SK-N-SH (cell line): Measurements from ENCODE around the gene WDR86. TPM values are rescaled to one million over a fixed set of nuclear protein-coding genes. Genes with fewer than 3 reads are reported as not detected.

Experiments used
- CTCF ChIA-PET: fragments of 300-600, 350-600 bp; formaldehyde crosslinking; extraction: SDS; loops from one replicate; lab custom pipeline; 2021; lab: Yijun Ruan, JAX
- POLR2A ChIA-PET: fragments of 350-600 bp; sonication (Branson Sonifier 250); formaldehyde crosslinking; extraction: SDS; loops from one replicate; lab custom pipeline; 2020; ENCODE audit warnings: antibody characterized with exemption, inconsistent platforms; lab: Yijun Ruan, JAX
- DNase-seq: peaks from one replicate; pipeline ENCODE4 v3.0.0; 2012
- H2AFZ ChIP-seq: fragments of 200-600 bp; sonication (generic); 2 replicates; pipeline ENCODE4 v1.8.1; 2016; ENCODE audit warnings: antibody characterized with exemption, mild to moderate bottlenecking, low read depth
- H3F3A ChIP-seq: fragments of 200-600 bp; sonication (generic); replicated peaks from 2 replicates; pipeline ENCODE3; 2016; ENCODE audit warnings: antibody characterized with exemption, mild to moderate bottlenecking; ENCODE audit not compliant: insufficient read depth
- H3K27ac ChIP-seq, 2 experiments: fragments of 200-500 bp in 1 of 2; fragments of 200-600 bp in 1 of 2; sonication (Bioruptor generic) in 1 of 2; sonication (generic), shearing (Covaris generic) in 1 of 2; 2 replicates each; pipeline versions ENCODE4 v1.5.1 to v1.6.1; 2014 to 2016; ENCODE audit warnings: low read depth in 2 of 2, inconsistent platforms in 1 of 2, low read length in 1 of 2, mild to moderate bottlenecking in 1 of 2, mixed read lengths in 1 of 2
- H3K27me3 ChIP-seq: fragments of 200-600 bp; sonication (generic), shearing (Covaris generic); 2 replicates; pipeline ENCODE4 v1.6.1; 2016; ENCODE audit warnings: mixed run types; ENCODE audit not compliant: insufficient read depth
- H3K36me3 ChIP-seq, 2 experiments: fragments of 200-500 bp in 1 of 2; fragments of 200-600 bp in 1 of 2; sonication (Bioruptor generic) in 1 of 2; sonication (generic) in 1 of 2; replicated peaks in 1 of 2; 2 replicates each; pipeline versions ENCODE3 to v1.5.1; 2014 to 2016; ENCODE audit warnings: low read length in 1 of 2, mild to moderate bottlenecking in 1 of 2; ENCODE audit not compliant: insufficient read depth in 2 of 2, control insufficient read depth in 1 of 2
- H3K4me1 ChIP-seq, 2 experiments: fragments of 200-500 bp in 1 of 2; fragments of 200-600 bp in 1 of 2; sonication (Bioruptor generic) in 1 of 2; sonication (generic), shearing (Covaris generic) in 1 of 2; 2 replicates each; pipeline versions ENCODE4 v1.5.1 to v1.6.1; 2014 to 2016; ENCODE audit warnings: low read depth in 1 of 2, low read length in 1 of 2, mixed run types in 1 of 2; ENCODE audit not compliant: insufficient read depth in 2 of 2, control insufficient read depth in 1 of 2
- H3K4me2 ChIP-seq: fragments of 200-600 bp; sonication (generic), shearing (Covaris generic); 2 replicates; pipeline ENCODE4 v1.6.1; 2017; ENCODE audit warnings: mixed run types
- H3K4me3 ChIP-seq, 2 experiments: fragments of 200-500 bp in 1 of 2; fragments of 200-600 bp in 1 of 2; sonication (Bioruptor generic) in 1 of 2; sonication (generic), shearing (Covaris generic) in 1 of 2; 2 replicates each; pipeline versions ENCODE4 v1.5.1 to v1.8.1; 2014 to 2016; ENCODE audit warnings: low read depth in 2 of 2, inconsistent platforms in 1 of 2, low read length in 1 of 2, mild to moderate bottlenecking in 1 of 2, mixed read lengths in 1 of 2, moderate library complexity in 1 of 2
- H3K79me2 ChIP-seq: fragments of 200-600 bp; sonication (generic); 2 replicates; pipeline ENCODE4 v1.8.1; 2017; ENCODE audit warnings: mild to moderate bottlenecking; ENCODE audit not compliant: insufficient read depth
- H3K9ac ChIP-seq: fragments of 200-600 bp; sonication (generic); 2 replicates; pipeline ENCODE4 v1.6.1; 2017; ENCODE audit warnings: mixed run types
- H3K9me2 ChIP-seq: fragments of 200-600 bp; sonication (generic); 2 replicates; pipeline ENCODE4 v1.6.1; 2017; ENCODE audit warnings: mixed run types
- H3K9me3 ChIP-seq: fragments of 200-600 bp; sonication (generic); 2 replicates; pipeline ENCODE4 v1.6.1; 2017; ENCODE audit warnings: mixed run types, mild to moderate bottlenecking, moderate library complexity
- H4K20me1 ChIP-seq: fragments of 200-600 bp; sonication (generic); 2 replicates; pipeline ENCODE4 v1.6.1; 2017; ENCODE audit warnings: mild to moderate bottlenecking, mixed run types; ENCODE audit not compliant: insufficient read depth
- CTCF ChIP-seq: fragments of 200-600 bp; sonication (generic); IDR thresholded peaks from 2 replicates; pipeline ENCODE4 v1.6.1; 2017; ENCODE audit warnings: antibody characterized with exemption, mild to moderate bottlenecking, moderate library complexity
- MEF2A ChIP-seq: IDR thresholded peaks from 2 replicates; pipeline ENCODE4 v1.4.0; 2012; ENCODE audit warnings: low read depth, borderline replicate concordance
- NRF1 ChIP-seq: IDR thresholded peaks from 2 replicates; pipeline ENCODE4 v1.6.1; 2012; ENCODE audit warnings: low read depth, mild to moderate bottlenecking, low read length
- RAD21 ChIP-seq: IDR thresholded peaks from 2 replicates; pipeline ENCODE4 v1.6.1; 2012; ENCODE audit warnings: mild to moderate bottlenecking, low read length
- SMC3 ChIP-seq: IDR thresholded peaks from 2 replicates; pipeline ENCODE4 v1.6.1; 2012; ENCODE audit warnings: low read depth, low read length, improper control_type of control experiment
- WGBS: methylation state at CpG from one replicate; pipeline ENCODE4 v1.1.6; 2017; ENCODE audit warnings: low lambda C conversion rate; 5-methylcytosine and 5-hydroxymethylcytosine counted together
- polyA plus RNA-seq, 3 experiments: library from polyadenylated mRNA; depleted of rRNA; stranded (reverse); fragments of >200 nt; gene quantifications; 2 replicates each; pipeline ENCODE4 v1.2.3, GENCODE V29; 2012
- TF ChIP-seq, protein P1 (sequence below): IDR thresholded peaks from 2 replicates; pipeline ENCODE4; 2012

WDR86 gene
- polyA plus RNA-seq, 1 of the 3 experiments (the other 2 are of a cell fraction) = 1.0 TPM

DNA sequence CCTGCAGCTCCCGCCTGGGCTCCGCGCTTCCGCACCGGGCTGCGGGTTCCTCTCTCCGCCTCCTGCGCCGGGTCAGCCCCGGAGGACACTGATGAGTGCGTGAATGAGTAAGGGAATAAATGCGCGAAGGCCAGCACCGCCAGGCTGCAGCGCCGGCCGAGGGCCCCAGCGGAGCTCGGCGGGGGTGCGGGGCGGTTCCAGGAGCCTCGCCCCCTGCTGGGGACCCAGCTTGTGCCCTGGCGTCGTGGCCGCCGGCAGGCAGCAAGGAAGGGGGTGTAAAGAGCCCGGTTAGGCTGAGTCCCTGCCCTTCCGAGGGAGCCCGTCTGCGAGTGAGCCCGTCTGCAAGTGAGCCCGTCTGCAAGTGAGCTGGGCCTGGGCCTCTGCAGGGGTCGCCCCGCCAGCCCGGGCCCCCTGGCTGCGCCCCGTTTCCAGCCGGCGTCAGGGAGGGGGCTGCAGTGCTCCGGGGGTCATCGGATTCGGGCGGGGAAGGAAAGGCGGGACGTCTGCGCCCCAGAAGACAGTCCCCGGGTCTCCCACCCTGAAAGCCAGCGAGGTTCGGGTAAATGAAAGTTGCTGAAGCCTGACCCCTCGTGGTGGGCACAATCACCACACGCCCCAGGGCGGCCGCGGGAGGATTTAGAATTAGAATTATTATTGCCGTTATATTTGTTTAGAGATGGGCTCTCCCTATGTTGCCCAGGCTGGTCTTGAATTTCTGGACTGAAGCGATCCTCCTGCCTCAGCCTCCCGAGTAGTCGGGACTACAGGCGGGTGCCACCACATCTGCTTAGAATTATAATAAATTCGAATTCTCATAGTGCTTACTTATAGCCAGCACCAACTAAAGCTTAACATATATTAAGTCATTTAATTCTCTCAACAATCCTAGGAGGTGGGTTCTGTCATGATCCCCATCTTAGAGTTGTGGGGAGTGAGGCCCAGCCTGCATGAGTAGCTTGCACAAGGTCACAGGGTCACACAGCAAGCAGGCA is 38.7 kb upstream of the WDR86 start:
- TF ChIP-seq SMC3 = peak; percentile 63
- TF ChIP-seq NRF1 = no peak
- TF ChIP-seq CTCF = peak; percentile 74
- TF ChIP-seq RAD21 = peak; percentile 78
- no peaks in the 10 kb centered on the region for H3K36me3 ChIP-seq
- H3K4me1 ChIP-seq = no peaks in the 10 kb centered on the region; a peak in 1 of 4 replicates
- no peak overlapping the region for H2AFZ ChIP-seq
- no peaks in the 10 kb centered on the region for H3K9me3 ChIP-seq
- H3K4me3 ChIP-seq = peak overlapping the region in 1 of 2 experiments; percentile 45; a peak in 1 of 4 replicates
- H3K79me2 ChIP-seq = no peaks in the 10 kb centered on the region
- ChIA-PET CTCF (interaction anchor here (0.6 to 7.5 kb wide), 42 partner anchors 9 to 311 kb away, joined by 3 to 126 read pairs (median 4); partner anchors contain the start of genes CRYGN and WDR86), POLR2A (interaction anchor here (0.6 kb wide), 1 partner anchor 57 kb away, joined by 3 read pairs; no protein-coding TSS in a partner anchor)
- H3K9ac ChIP-seq = no peak overlapping the region
- H3K9me2 ChIP-seq = no peaks in the 10 kb centered on the region
- H3K27ac ChIP-seq = no peak overlapping the region
- WGBS = 69% methylated on average over 44 of the region's 61 CpGs
- H3K27me3 ChIP-seq = no peaks in the 10 kb centered on the region
- no peaks in the 10 kb centered on the region for H4K20me1 ChIP-seq
- peak; percentile 91 for DNase-seq
- H3K4me2 ChIP-seq = no peak overlapping the region
- no peaks in the 10 kb centered on the region for H3F3A ChIP-seq

DNA sequence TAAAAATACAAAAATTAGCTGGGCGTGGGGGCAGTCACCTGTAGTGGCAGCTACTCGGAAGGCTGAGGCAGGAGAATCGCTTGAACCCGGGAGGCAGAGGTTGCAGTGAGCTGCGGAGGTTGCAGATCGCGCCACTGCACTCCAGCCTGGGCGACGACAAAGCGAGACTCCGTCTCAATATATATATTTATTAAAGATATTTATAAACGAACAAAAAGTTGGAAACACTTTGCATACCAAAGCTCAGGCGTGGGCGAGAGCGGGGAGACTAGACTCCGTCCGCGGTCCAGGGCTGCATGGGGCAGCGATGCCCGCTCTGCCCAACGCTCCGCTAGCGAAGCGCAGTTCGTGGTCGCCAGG is 38.0 kb upstream of the WDR86 start:
- Histone ChIP-seq H3K4me2 (no peak overlapping the region), H3K9me2 (no peaks in the 10 kb centered on the region), H3K9ac (no peak overlapping the region), H3K9me3 (no peaks in the 10 kb centered on the region), H3K79me2 (no peaks in the 10 kb centered on the region), H3K27me3 (no peaks in the 10 kb centered on the region), H3K4me1 (no peaks in the 10 kb centered on the region; a peak in 1 of 4 replicates), H3K4me3 (no peak overlapping the region), H3K36me3 (no peaks in the 10 kb centered on the region), H3K27ac (no peak overlapping the region), H4K20me1 (no peaks in the 10 kb centered on the region), H2AFZ (no peak overlapping the region), H3F3A (no peaks in the 10 kb centered on the region)
- ChIA-PET CTCF (interaction anchor here (0.6 to 7.5 kb wide), 29 partner anchors 9 to 311 kb away, joined by 3 to 126 read pairs (median 6); partner anchors contain the start of genes CRYGN and WDR86), POLR2A (no interaction called here)
- no peak for DNase-seq
- 95% methylated on average over 26 of the region's 26 CpGs for WGBS
- no peak for TF ChIP-seq MEF2A
- TF ChIP-seq, protein P1, sequence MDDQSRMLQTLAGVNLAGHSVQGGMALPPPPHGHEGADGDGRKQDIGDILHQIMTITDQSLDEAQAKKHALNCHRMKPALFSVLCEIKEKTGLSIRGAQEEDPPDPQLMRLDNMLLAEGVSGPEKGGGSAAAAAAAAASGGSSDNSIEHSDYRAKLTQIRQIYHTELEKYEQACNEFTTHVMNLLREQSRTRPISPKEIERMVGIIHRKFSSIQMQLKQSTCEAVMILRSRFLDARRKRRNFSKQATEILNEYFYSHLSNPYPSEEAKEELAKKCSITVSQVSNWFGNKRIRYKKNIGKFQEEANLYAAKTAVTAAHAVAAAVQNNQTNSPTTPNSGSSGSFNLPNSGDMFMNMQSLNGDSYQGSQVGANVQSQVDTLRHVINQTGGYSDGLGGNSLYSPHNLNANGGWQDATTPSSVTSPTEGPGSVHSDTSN = no peak
